OCI-LY7 (cell line): ENCODE data around the gene RAPGEF4. TPM values are rescaled to one million over a fixed set of nuclear protein-coding genes. Genes with fewer than 3 reads are reported as not detected.

Experiments used
- BruUV-seq: library from RNA; stranded (reverse); fragments of 400-500 nt; replicated peaks from 2 replicates; lab custom pipeline; 2021; lab: Mats Ljungman, UMichigan
- CTCF ChIA-PET: fragments of 300-600 bp; sonication (Branson Sonifier 250); formaldehyde crosslinking; loops from one replicate; lab custom pipeline; 2022; ENCODE audit warnings: antibody characterized with exemption; ENCODE audit not compliant: unreplicated experiment; lab: Charles Lee
- POLR2A ChIA-PET: fragments of 300-600 bp; sonication (Branson Sonifier 250); formaldehyde crosslinking; loops from one replicate; lab custom pipeline; 2022; ENCODE audit warnings: antibody characterized with exemption; lab: Charles Lee
- DNase-seq: peaks from one replicate; pipeline ENCODE4 v3.0.0-alpha.2; 2015; ENCODE audit warnings: low spot score
- H2AFZ ChIP-seq: fragments of 200-600 bp; sonication (generic), shearing (Covaris generic); 2 replicates; pipeline ENCODE4 v1.6.1; 2014; ENCODE audit warnings: mild to moderate bottlenecking, antibody characterized with exemption, low read length, moderate library complexity
- H3K27ac ChIP-seq: fragments of 200-600 bp; sonication (generic); 2 replicates; pipeline ENCODE4 v1.5.1; 2014; ENCODE audit warnings: mixed run types, low read depth, mild to moderate bottlenecking, moderate library complexity, low read length, inconsistent platforms; ENCODE audit not compliant: poor library complexity, severe bottlenecking
- H3K36me3 ChIP-seq: fragments of 200-600 bp; sonication (generic); 2 replicates; pipeline ENCODE4 v1.6.1; 2014; ENCODE audit warnings: mild to moderate bottlenecking, antibody characterized with exemption, low read length, moderate library complexity, mixed read lengths; ENCODE audit not compliant: insufficient read depth
- H3K4me1 ChIP-seq: fragments of 200-600 bp; sonication (generic); 2 replicates; pipeline ENCODE4 v1.5.1; 2014; ENCODE audit warnings: mild to moderate bottlenecking, low read length; ENCODE audit not compliant: insufficient read depth, poor library complexity, severe bottlenecking
- H3K4me2 ChIP-seq: fragments of 200-600 bp; sonication (generic); 2 replicates; pipeline ENCODE4 v1.6.1; 2014; ENCODE audit warnings: mild to moderate bottlenecking, low read length
- H3K4me3 ChIP-seq: fragments of 200-600 bp; sonication (generic); 2 replicates; pipeline ENCODE4 v1.5.1; 2014; ENCODE audit warnings: mild to moderate bottlenecking, low read depth, low read length; ENCODE audit not compliant: poor library complexity, severe bottlenecking
- H3K79me2 ChIP-seq: fragments of 200-600 bp; sonication (generic); 2 replicates; pipeline ENCODE4 v1.6.1; 2016; ENCODE audit warnings: low read depth, mild to moderate bottlenecking, low read length, moderate library complexity, mixed read lengths; ENCODE audit not compliant: insufficient read depth
- H3K9me2 ChIP-seq: fragments of 200-600 bp; sonication (generic); 2 replicates; pipeline ENCODE4 v1.6.1; 2016; ENCODE audit warnings: mild to moderate bottlenecking, low read length, mixed read lengths; ENCODE audit not compliant: insufficient read depth
- H3K9me3 ChIP-seq: fragments of 200-600 bp; sonication (generic); 2 replicates; pipeline ENCODE4 v1.6.1; 2014; ENCODE audit warnings: mild to moderate bottlenecking, mixed run types, low read length, mixed read lengths
- H4K20me1 ChIP-seq: fragments of 200-600 bp; sonication (generic); 2 replicates; pipeline ENCODE4 v1.6.1; 2014; ENCODE audit warnings: mild to moderate bottlenecking, antibody characterized with exemption, low read length, moderate library complexity, mixed read lengths; ENCODE audit not compliant: insufficient read depth
- EZH2phosphoT487 ChIP-seq: fragments of 200-600 bp; sonication (generic); IDR thresholded peaks from 2 replicates; pipeline ENCODE4 v1.6.1; 2018; ENCODE audit warnings: low read depth, borderline replicate concordance, mild to moderate bottlenecking, mixed run types, antibody characterized with exemption, low read length, moderate library complexity, mixed read lengths
- intact Hi-C: fragments of 100-400 bp; cut with micrococcal nuclease; formaldehyde crosslinking; loops from one replicate; pipeline ENCODE4 v1.10.0; 2022; ENCODE audit not compliant: unreplicated experiment
- total RNA-seq, 2 experiments: library from RNA; depleted of rRNA in 1 of 2; stranded (reverse); fragments of >200 nt in 1 of 2; shearing (Covaris generic) in 1 of 2; gene quantifications; 2 replicates each; pipeline ENCODE4 v1.2.3, GENCODE V29; 2014 to 2022
- TF ChIP-seq, protein P1 (sequence below): fragments of 200-600 bp; sonication (generic); conservative IDR thresholded peaks from 2 replicates; pipeline ENCODE4 v1.5.1; 2014; ENCODE audit warnings: mild to moderate bottlenecking, antibody characterized with exemption, low read length, moderate library complexity, mixed read lengths

The RAPGEF4 gene
- total RNA-seq, 2 experiments from 2014 or later = 0.22 to 0.55 TPM

GRCh38 chr2:173053043-173053699, 317.5 kb downstream of the RAPGEF4 start:
- Histone ChIP-seq H3K9me2 (no peaks in the 10 kb centered on the region), H3K36me3 (no peaks in the 10 kb centered on the region), H3K4me1 (no peaks in the 10 kb centered on the region), H2AFZ (no peak overlapping the region), H3K4me2 (no peak overlapping the region), H3K9me3 (no peaks in the 10 kb centered on the region), H3K4me3 (no peak overlapping the region), H3K27ac (no peak overlapping the region), H4K20me1 (no peaks in the 10 kb centered on the region), H3K79me2 (no peaks in the 10 kb centered on the region)
- TF ChIP-seq, protein P1, sequence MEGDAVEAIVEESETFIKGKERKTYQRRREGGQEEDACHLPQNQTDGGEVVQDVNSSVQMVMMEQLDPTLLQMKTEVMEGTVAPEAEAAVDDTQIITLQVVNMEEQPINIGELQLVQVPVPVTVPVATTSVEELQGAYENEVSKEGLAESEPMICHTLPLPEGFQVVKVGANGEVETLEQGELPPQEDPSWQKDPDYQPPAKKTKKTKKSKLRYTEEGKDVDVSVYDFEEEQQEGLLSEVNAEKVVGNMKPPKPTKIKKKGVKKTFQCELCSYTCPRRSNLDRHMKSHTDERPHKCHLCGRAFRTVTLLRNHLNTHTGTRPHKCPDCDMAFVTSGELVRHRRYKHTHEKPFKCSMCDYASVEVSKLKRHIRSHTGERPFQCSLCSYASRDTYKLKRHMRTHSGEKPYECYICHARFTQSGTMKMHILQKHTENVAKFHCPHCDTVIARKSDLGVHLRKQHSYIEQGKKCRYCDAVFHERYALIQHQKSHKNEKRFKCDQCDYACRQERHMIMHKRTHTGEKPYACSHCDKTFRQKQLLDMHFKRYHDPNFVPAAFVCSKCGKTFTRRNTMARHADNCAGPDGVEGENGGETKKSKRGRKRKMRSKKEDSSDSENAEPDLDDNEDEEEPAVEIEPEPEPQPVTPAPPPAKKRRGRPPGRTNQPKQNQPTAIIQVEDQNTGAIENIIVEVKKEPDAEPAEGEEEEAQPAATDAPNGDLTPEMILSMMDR = no peak
- no peak for TF ChIP-seq EZH2phosphoT487
- no peak for DNase-seq
- CTCF ChIA-PET = no interaction called here
- no TSS peak for BruUV-seq
- POLR2A ChIA-PET = no interaction called here
- intact Hi-C loops = no loop called here

DNA sequence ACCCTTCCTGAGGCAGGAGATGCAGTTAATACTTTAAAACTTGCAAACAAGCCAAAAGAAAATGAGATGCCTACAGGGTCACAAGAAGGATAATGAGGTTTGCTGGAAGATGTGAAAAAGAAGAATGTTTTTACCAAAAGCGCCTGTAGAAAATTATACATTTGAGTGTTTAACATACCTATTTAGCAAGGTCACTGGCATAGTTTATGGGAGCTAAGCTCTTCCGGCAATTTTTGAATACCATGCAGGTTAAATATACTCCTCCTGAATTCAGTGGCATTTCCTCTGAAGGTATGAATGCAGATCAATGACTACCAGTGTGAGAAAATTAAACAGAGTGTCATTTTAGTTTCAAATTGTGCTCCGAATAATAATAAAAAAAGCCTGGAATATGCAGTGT, 318.8 kb downstream of the RAPGEF4 start:
- Histone ChIP-seq H3K9me2 (no peaks in the 10 kb centered on the region), H3K79me2 (no peaks in the 10 kb centered on the region), H3K36me3 (no peaks in the 10 kb centered on the region), H2AFZ (no peak overlapping the region), H4K20me1 (no peaks in the 10 kb centered on the region), H3K4me2 (no peak overlapping the region), H3K4me1 (peaks cover 11% of the 10 kb centered on the region), H3K27ac (no peak overlapping the region), H3K9me3 (no peaks in the 10 kb centered on the region), H3K4me3 (no peak overlapping the region)
- CTCF ChIA-PET = no interaction called here
- POLR2A ChIA-PET = interaction anchor here (1.7 kb wide), 1 partner anchor 34 kb away, joined by 3 read pairs; no protein-coding TSS in a partner anchor
- TF ChIP-seq EZH2phosphoT487 = no peak
- TF ChIP-seq, protein P1 = no peak
- intact Hi-C loops = no loop called here
- no peak for DNase-seq
- no TSS peak for BruUV-seq

DNA sequence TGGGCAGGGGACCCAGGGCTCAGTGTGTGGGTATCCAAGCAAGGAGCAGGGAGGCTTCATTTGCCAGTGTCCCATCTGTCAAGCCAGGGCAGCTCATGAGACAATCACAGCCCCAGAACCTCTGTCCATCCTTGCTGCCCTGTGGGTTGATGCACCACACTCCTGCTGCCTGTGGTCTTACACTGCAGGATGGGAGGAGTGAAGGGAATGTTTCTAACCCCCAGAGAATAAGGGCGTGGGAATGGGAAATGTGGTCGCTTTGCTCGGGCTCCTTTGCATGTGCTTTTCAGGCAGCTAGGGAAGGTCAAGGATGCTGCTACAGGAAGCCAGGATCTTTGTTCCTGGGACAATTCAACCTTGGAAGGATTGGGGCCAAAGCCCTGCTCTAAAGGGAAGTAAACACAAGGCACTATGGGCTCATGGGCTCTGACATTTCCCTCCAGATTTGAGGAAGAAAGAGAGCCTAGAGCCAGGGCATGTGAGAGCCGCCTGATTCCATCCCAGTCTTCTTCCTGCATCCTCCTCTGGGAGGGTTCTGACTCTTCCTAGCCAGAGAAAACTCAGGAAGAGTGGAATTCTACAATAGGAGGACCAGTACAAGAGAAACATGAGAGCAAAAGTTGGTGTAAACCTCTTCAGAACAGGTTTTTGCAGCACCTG, 321.2 kb downstream of the RAPGEF4 start:
- ChIA-PET POLR2A (no interaction called here), CTCF (interaction anchor here (0.6 kb wide), 1 partner anchor 436 kb away, joined by 3 read pairs; no protein-coding TSS in a partner anchor)
- no peaks in the 10 kb centered on the region for H3K36me3 ChIP-seq
- no peaks in the 10 kb centered on the region for H3K9me3 ChIP-seq
- no peaks in the 10 kb centered on the region for H3K9me2 ChIP-seq
- H3K4me3 ChIP-seq = no peak overlapping the region
- no peak for DNase-seq
- no peaks in the 10 kb centered on the region for H4K20me1 ChIP-seq
- intact Hi-C loops = no loop called here
- no peak for TF ChIP-seq EZH2phosphoT487
- TF ChIP-seq, protein P1 = no peak
- BruUV-seq = no TSS peak
- H3K79me2 ChIP-seq = no peaks in the 10 kb centered on the region
- H2AFZ ChIP-seq = no peak overlapping the region
- H3K4me2 ChIP-seq = no peak overlapping the region
- H3K27ac ChIP-seq = no peak overlapping the region
- peaks cover 23% of the 10 kb centered on the region for H3K4me1 ChIP-seq
